Common myeloid progenitor, CD34-positive (primary cell): ENCODE measurements around the gene MRPL28. TPM values are rescaled to one million over a fixed set of nuclear protein-coding genes. Genes with fewer than 3 reads are reported as not detected.
"Not testable (repeated sequence)": the region's sequence is repeated elsewhere in the genome, so short reads cannot be mapped to it uniquely, and the experiment has no call there.

ENCODE experiments used
- CTCF ChIA-PET: fragments of 350-600 bp; sonication (Branson Sonifier 250); formaldehyde crosslinking; loops from one replicate; lab custom pipeline; 2021; ENCODE audit warnings: antibody characterized with exemption; lab: Charles Lee
- POLR2A ChIA-PET: fragments of 350-600 bp; sonication (Branson Sonifier 250); formaldehyde crosslinking; loops from one replicate; lab custom pipeline; 2021; ENCODE audit warnings: antibody characterized with exemption; lab: Charles Lee
- DNase-seq, 3 donors: peaks; one replicate each; pipeline versions ENCODE4 v3.0.0 to v3.0.0-alpha.2; 2013
- H3K27ac ChIP-seq, 2 experiments: 1 replicate in 1 of 2; 2 replicates in 1 of 2; pipeline ENCODE4 v1.7.0; 2013; ENCODE audit warnings: inconsistent platforms in 2 of 2, low read length in 2 of 2, mild to moderate bottlenecking in 2 of 2, low read depth in 1 of 2, moderate library complexity in 1 of 2; ENCODE audit not compliant: severe bottlenecking in 2 of 2, insufficient read depth in 1 of 2, poor library complexity in 1 of 2
- H3K27me3 ChIP-seq, 5 experiments: replicated peaks in 2 of 5; 1 replicate in 3 of 5; 2 replicates in 2 of 5; pipeline versions ENCODE4 v1.6.1 to v1.7.0; 2013; ENCODE audit warnings: low read length in 4 of 5, mild to moderate bottlenecking in 2 of 5, moderate library complexity in 2 of 5, inconsistent platforms in 1 of 5; ENCODE audit not compliant: insufficient read depth in 5 of 5, control insufficient read depth in 4 of 5
- H3K36me3 ChIP-seq, 4 experiments: 1 replicate in 2 of 4; 2 replicates in 2 of 4; pipeline versions ENCODE4 v1.6.1 to v1.7.0; 2013; ENCODE audit warnings: low read length in 3 of 4, control low read depth in 1 of 4, mild to moderate bottlenecking in 1 of 4; ENCODE audit not compliant: control insufficient read depth in 4 of 4, insufficient read depth in 4 of 4
- H3K4me1 ChIP-seq, 4 experiments: 1 replicate in 3 of 4; 2 replicates in 1 of 4; pipeline versions ENCODE4 v1.6.1 to v1.7.1; 2013; ENCODE audit warnings: low read length in 3 of 4, mild to moderate bottlenecking in 3 of 4, control low read depth in 1 of 4, inconsistent platforms in 1 of 4, moderate library complexity in 1 of 4; ENCODE audit not compliant: control insufficient read depth in 4 of 4, insufficient read depth in 4 of 4; ENCODE audit errors: control extremely low read depth in 1 of 4
- H3K4me3 ChIP-seq, 7 experiments: 1 replicate in 4 of 7; 2 replicates in 3 of 7; pipeline versions ENCODE4 v1.5.1 to v1.7.0; 2013; ENCODE audit warnings: mild to moderate bottlenecking in 7 of 7, low read length in 6 of 7, moderate library complexity in 6 of 7, inconsistent platforms in 2 of 7, low read depth in 2 of 7, control low read depth in 1 of 7; ENCODE audit not compliant: insufficient read depth in 4 of 7, control insufficient read depth in 1 of 7; ENCODE audit errors: extremely low read depth in 1 of 7
- H3K9me3 ChIP-seq, 5 experiments: 1 replicate in 4 of 5; 2 replicates in 1 of 5; pipeline versions ENCODE4 v1.6.1 to v1.7.1; 2013; ENCODE audit warnings: low read length in 4 of 5, mild to moderate bottlenecking in 2 of 5, inconsistent platforms in 1 of 5, low read depth in 1 of 5, moderate library complexity in 1 of 5; ENCODE audit not compliant: control insufficient read depth in 4 of 5, insufficient read depth in 2 of 5; ENCODE audit errors: control extremely low read depth in 1 of 5
- WGBS: methylation state at CpG from one replicate; pipeline ENCODE4 v1.1.5; 2013; ENCODE audit not compliant: insufficient coverage; 5-methylcytosine and 5-hydroxymethylcytosine counted together
- polyA plus RNA-seq: library from polyadenylated mRNA; unstranded; fragments of 120-200 nt; gene quantifications from one replicate; pipeline ENCODE4 v1.2.1, GENCODE V29; 2013

The MRPL28 gene
- 43.2 TPM for polyA plus RNA-seq

DNA sequence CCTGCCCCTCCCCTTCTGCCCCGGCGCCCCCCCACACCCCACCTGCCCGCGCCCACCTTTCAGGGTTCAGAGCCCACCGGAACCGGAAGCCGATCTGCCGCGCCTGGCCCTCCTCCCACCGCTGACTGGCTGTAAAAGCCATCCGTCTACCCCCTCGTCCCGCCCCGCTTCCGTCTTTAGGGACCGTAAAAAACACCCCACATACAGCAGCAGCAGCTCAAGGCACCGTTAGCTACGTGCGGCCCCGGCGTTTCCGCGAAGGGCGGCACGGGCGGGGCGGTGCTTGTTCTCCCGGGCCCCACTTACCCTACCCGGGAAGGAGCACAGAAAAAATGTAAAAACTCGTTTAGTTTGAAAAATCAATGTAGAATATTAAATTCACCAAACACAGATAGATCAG is at the start of gene MRPL28:
TSS of gene MRPL28 (minus strand) at position 96 of the 400 bp plus-strand sequence. CDS start 320 bp downstream, outside the sequence.
- Histone ChIP-seq H3K9me3 (no peaks in the 10 kb centered on the region), H3K36me3 (peaks cover 0 to 74% (median 52%) of the 10 kb centered on the region in 4 experiments), H3K4me3 (peak within 1 kb of the TSS in 6 of 7 experiments; percentile 32 to 67 (median 48)), H3K27ac (peak within 1 kb of the TSS in 1 of 2 experiments; percentile 77), H3K4me1 (peaks cover 0 to 17% (median 16%) of the 10 kb centered on the region in 4 experiments), H3K27me3 (no peaks in the 10 kb centered on the region)
- peak; percentile 95 to 97 (median 97) for DNase-seq
- POLR2A ChIA-PET = interaction anchor here (1.6 kb wide), 1 partner anchor 10 kb away, joined by 7 read pairs; no protein-coding TSS in a partner anchor
- WGBS = no CpG with 5 or more reads among the region's 30 CpGs
- CTCF ChIA-PET = interaction anchor here (0.9 to 1.8 kb wide), 5 partner anchors 8 to 263 kb away, joined by 4 read pairs; no protein-coding TSS in a partner anchor

DNA sequence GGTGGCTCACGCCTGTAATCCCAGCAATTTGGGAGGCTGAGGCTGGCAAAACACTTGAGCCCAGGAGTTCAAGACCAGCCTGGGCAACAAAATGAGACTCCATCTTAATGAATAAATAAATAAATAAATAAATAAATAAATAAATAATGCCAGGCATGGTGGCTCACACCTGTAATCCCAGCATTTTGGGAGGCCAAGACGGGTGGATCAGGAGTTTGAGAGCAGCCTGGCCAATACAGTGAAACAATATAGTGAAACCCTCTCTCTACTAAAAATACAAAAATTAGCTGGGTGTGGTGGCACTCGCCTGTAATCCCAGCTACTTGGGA is 44.8 kb upstream of the MRPL28 start:
- DNase-seq, H3K4me1 ChIP-seq, POLR2A ChIA-PET, H3K4me3 ChIP-seq, H3K9me3 ChIP-seq, H3K27me3 ChIP-seq, H3K27ac ChIP-seq: not testable (repeated sequence)
- peaks cover 2 to 13% (median 9%) of the 10 kb centered on the region in 4 experiments for H3K36me3 ChIP-seq
- CTCF ChIA-PET = interaction anchor here (1.5 kb wide), 1 partner anchor 9 kb away, joined by 5 read pairs; no protein-coding TSS in a partner anchor
- WGBS = no CpG with 5 or more reads among the region's 3 CpGs

DNA sequence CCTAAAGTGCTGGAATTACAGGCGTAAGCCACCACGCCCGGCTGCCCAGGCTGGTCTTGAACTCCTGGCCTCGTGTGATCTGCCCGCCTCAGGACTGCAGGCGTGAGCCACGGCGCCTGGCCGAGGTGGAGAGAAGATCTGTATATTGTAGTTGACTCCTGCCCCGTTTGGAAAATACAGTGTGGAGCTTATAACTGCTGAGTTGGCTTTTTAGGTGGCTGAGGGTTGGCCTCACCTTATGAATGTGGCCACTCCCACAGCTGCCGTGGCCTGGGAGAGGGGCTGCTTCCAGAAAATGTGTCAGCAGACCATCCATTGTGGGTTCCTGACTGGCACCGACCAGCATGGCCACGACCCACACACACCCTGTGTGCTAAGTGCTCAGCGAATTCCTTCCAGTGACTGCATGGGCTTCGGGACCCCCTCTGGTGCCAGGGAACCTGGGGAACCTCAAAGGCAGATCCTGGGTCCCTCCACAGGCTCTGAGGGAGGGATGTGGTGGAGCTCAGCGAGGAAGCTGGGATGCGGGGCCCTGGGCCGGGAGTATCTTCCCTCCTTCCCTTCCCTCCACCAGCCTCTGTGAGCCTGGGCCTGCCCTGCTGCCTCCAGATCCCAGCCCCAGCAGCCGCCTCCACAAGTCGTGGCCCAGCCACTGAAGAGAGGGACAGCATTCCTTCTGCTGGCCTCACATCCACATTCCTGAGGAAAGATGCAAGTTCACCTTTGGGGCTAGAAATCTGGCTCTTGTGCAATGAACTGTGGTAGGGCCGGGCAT is 44.2 kb upstream of the MRPL28 start:
- Histone ChIP-seq H3K9me3 (no peaks in the 10 kb centered on the region), H3K4me3 (no peak overlapping the region), H3K27me3 (no peaks in the 10 kb centered on the region), H3K4me1 (no peaks in the 10 kb centered on the region), H3K27ac (no peak overlapping the region), H3K36me3 (peaks cover 2 to 16% (median 9%) of the 10 kb centered on the region in 4 experiments)
- ChIA-PET CTCF (interaction anchor here (1.5 kb wide), 1 partner anchor 9 kb away, joined by 5 read pairs; no protein-coding TSS in a partner anchor), POLR2A (no interaction called here)
- no peak for DNase-seq
- WGBS = 82% methylated on average over 6 of the region's 21 CpGs

DNA sequence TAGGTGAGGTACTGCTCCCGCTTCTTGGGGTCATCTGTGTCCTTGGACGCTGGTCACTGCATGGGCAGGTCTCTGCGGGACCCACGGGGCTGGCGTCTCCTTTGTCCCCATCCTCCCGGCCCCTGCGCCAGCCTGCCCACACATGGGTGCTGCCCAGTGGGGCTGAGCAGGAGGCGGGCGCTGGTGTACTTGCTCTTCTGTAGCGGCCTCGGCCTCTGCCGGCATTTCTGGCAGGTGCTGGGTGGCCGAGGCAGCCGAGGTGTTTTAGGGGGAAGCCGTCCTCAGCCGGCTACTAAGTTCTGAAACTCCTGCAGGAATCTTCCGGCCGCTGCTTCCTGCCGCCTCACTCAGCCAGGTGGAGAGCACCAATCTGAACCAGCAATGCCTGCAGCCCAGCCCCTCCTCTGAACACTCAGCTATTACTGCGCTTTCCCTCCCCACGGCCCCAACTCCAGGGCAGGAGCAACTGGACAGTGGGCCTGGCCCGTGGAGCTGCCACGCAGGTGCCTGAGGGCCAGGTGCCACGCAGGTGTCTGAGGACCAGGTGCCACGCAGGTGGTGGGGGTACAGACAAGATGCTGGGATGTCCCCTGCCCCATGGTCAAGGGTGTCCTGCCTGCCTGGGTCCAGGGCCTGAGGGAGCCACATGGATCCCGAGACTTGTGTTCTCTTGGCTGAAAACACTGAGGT is 41.4 kb upstream of the MRPL28 start:
- DNase-seq = no peak
- CTCF ChIA-PET = interaction anchor here (1.6 kb wide), 1 partner anchor 12 kb away, joined by 3 read pairs; no protein-coding TSS in a partner anchor
- POLR2A ChIA-PET = no interaction called here
- Histone ChIP-seq H3K27me3 (no peaks in the 10 kb centered on the region), H3K4me3 (no peak overlapping the region), H3K27ac (no peak overlapping the region), H3K36me3 (peaks cover 2 to 16% (median 9%) of the 10 kb centered on the region in 4 experiments), H3K4me1 (no peaks in the 10 kb centered on the region), H3K9me3 (no peaks in the 10 kb centered on the region)
- WGBS = 97% methylated on average over 23 of the region's 26 CpGs

DNA sequence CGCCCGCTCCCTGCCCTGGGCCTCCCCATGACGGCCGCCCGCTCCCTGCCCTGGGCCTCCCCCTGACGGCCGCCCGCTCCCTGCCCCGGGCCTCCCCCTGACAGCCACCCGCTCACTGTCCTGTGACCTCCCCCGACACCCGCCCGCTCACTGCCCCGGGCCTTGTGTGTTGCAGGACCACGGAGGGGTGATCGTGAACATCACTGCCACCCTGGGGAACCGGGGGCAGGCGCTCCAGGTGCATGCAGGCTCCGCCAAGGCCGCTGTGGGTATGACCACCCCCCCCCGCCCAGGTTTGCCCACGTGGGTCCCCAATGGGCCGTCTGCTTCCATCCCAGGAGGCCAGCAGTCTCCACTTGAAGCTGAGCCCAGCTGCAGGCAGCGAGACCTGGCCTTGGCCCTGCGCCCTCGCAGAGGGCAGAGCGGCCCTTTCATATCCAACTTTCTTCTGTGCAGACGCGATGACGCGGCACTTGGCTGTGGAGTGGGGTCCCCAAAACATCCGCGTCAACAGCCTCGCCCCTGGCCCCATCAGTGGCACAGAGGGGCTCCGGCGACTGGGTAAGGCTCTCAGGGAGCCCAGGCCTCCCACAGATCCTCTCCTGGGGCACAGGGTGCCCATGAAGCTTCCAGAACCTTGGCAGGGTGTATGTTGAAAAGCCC is 40.3 kb upstream of the MRPL28 start:
- Histone ChIP-seq H3K27ac (no peak overlapping the region), H3K4me1 (no peaks in the 10 kb centered on the region), H3K9me3 (no peaks in the 10 kb centered on the region), H3K36me3 (peaks cover 2 to 16% (median 9%) of the 10 kb centered on the region in 4 experiments), H3K4me3 (no peak overlapping the region), H3K27me3 (no peaks in the 10 kb centered on the region)
- CTCF ChIA-PET = interaction anchor here (1.6 kb wide), 1 partner anchor 13 kb away, joined by 3 read pairs; no protein-coding TSS in a partner anchor
- POLR2A ChIA-PET = no interaction called here
- no peak for DNase-seq
- 96% methylated on average over 28 of the region's 36 CpGs for WGBS

DNA sequence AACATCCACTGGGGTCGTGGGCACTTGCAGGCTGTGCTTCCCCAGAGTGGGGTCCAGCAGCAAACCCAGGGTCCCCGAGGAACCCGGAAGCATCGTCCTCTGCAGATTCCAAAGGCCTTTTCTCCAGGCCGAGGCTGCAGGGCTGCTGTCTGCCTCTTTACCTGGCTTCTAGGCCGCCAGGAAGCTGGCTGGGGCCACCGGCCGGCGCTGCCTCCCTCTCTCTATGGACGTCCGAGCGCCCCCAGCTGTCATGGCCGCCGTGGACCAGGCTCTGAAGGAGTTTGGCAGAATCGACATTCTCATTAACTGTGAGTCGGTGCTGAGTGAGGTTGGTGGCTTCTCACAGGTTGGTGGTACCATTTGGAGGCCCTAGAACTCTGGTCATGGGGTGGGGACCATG is 36.9 kb upstream of the MRPL28 start:
- Histone ChIP-seq H3K27ac (no peak overlapping the region), H3K9me3 (no peaks in the 10 kb centered on the region), H3K4me3 (no peak overlapping the region), H3K4me1 (peaks cover 0 to 4% (median 1%) of the 10 kb centered on the region in 4 experiments), H3K27me3 (no peaks in the 10 kb centered on the region), H3K36me3 (peaks cover 2 to 16% (median 9%) of the 10 kb centered on the region in 4 experiments)
- DNase-seq = no peak
- 96% methylated on average over 9 of the region's 16 CpGs for WGBS
- POLR2A ChIA-PET = no interaction called here
- CTCF ChIA-PET = no interaction called here
